Psoas muscle (tissue), 8 donors: ENCODE data around the gene ZNF619. TPM values are rescaled to one million over a fixed set of nuclear protein-coding genes. Genes with fewer than 3 reads are reported as not detected.

Source experiments
- ATAC-seq, 4 donors: fragments of 200-7000 bp; cut with Tn5 transposase; one replicate each; pipeline ENCODE4 v1.9.1; 2020; ENCODE audit warnings: moderate library complexity in 3 of 4, mild to moderate bottlenecking in 2 of 4
- DNase-seq, 2 donors: peaks; one replicate each; pipeline ENCODE4 v3.0.0-alpha.2; 2020
- H3K27ac ChIP-seq: fragments of 200-600 bp; one replicate; pipeline ENCODE4 v1.8.0; 2022
- H3K27me3 ChIP-seq, 3 donors: fragments of 200-600 bp in 1 of 3; one replicate each; pipeline versions ENCODE4 v1.6.1 to v1.8.0; 2013 to 2022; ENCODE audit warnings: low read length in 2 of 3, mild to moderate bottlenecking in 2 of 3, moderate library complexity in 1 of 3; ENCODE audit not compliant: insufficient read depth in 3 of 3
- H3K36me3 ChIP-seq, 2 donors: fragments of 200-600 bp in 1 of 2; one replicate each; pipeline versions ENCODE4 v1.6.1 to v1.8.0; 2013 to 2022; ENCODE audit warnings: low read depth in 1 of 2, mild to moderate bottlenecking in 1 of 2, moderate library complexity in 1 of 2; ENCODE audit not compliant: insufficient read depth in 1 of 2
- H3K4me1 ChIP-seq: fragments of 200-600 bp; one replicate; pipeline ENCODE4 v1.8.0; 2022
- H3K4me3 ChIP-seq: fragments of 200-600 bp; one replicate; pipeline ENCODE4 v1.8.0; 2022; ENCODE audit warnings: mild to moderate bottlenecking
- H3K9me3 ChIP-seq: fragments of 200-600 bp; one replicate; pipeline ENCODE4 v1.8.0; 2022
- CTCF ChIP-seq: fragments of 200-600 bp; IDR thresholded peaks from one replicate; pipeline ENCODE4 v1.8.0; 2022; ENCODE audit warnings: antibody characterized with exemption
- WGBS, 3 donors: extraction: QIAGEN DNeasy Blood & Tissue Kit; methylation state at CpG; one replicate each; pipeline versions ENCODE4 v1.1.6 to v1.1.7; 2013; 5-methylcytosine and 5-hydroxymethylcytosine counted together
- intact Hi-C, 2 donors: fragments of 100-400 bp; cut with DNase I; formaldehyde crosslinking; loops; one replicate each; pipeline versions ENCODE4 v1.11.0 to v1.14.2; 2022
- polyA plus RNA-seq, 3 donors: library from polyadenylated mRNA; stranded (reverse); fragments of 200-250 nt; gene quantifications; one replicate each; pipeline ENCODE4 v1.2.3, GENCODE V29; 2013
- total RNA-seq, 4 donors: library from RNA; stranded (reverse); fragmentation: NEBNext Ultra II Directional in 2 of 4; extraction: Animal tissue kit (Norgen Biotek cat#: 25700) in 2 of 4; gene quantifications; one replicate each; pipeline versions ENCODE4 v1.2.1 to v1.2.4, GENCODE V29; 2021 to 2023
- donor health status: healthy with polysubstance abuse.
- donor health status: DM: no; HTN: no; CAD: no; lungs with moderate emphysema.
- donor health status: Bipolar disorder and iron deficiency.
- donor health status: healthy.
- donor health status: DM: yes; HTN: yes; CAD: no.
- donor health status: DM: no; HTN: no; CAD: no.
- donor health status: DM: no; HTN: no; CAD: no.
- donor health status: DM: yes; HTN: yes; CAD: no.

ZNF619 gene
- total and polyA plus RNA-seq, 7 donors: 0.82 to 4.9 (median 3.2) TPM

- ATAC-seq: peak; percentile 94 to 97 (median 96)
These were observed 23.8 kb upstream of the ZNF619 start for GRCh38 chr3:40452876-40453730.

GRCh38 chr3:40453933-40454332 lies 23.0 kb upstream of the ZNF619 start:
- Histone ChIP-seq H3K4me3 (peak overlapping the region; percentile 77), H3K4me1 (peaks cover 32% of the 10 kb centered on the region), H3K9me3 (no peaks in the 10 kb centered on the region), H3K27ac (peak overlapping the region; percentile 94), H3K27me3 (no peaks in the 10 kb centered on the region), H3K36me3 (peaks cover 0 to 34% of the 10 kb centered on the region in 2 donors)
- no peak for TF ChIP-seq CTCF
- no peak for ATAC-seq
- intact Hi-C loops: loop anchor here (1.0 to 10.0 kb wide), 6 partner anchors 68 to 1431 kb away; partner anchors contain the start of gene ZNF621 (in 2 of the 2)
- 24 to 29% (median 27%) methylated on average over 6 of the region's 6 CpGs for WGBS, 3 donors
- DNase-seq: no peak

More at GRCh38 chr3:40452876-40453730, 23.8 kb upstream of the ZNF619 start:
- intact Hi-C loops: loop anchor here (1.0 to 10.0 kb wide), 6 partner anchors 69 to 1432 kb away; partner anchors contain the start of gene ZNF621 (in 2 of the 2)
- Histone ChIP-seq H3K4me3 (peak overlapping the region; percentile 77), H3K27me3 (no peaks in the 10 kb centered on the region), H3K9me3 (no peaks in the 10 kb centered on the region), H3K36me3 (peaks cover 0 to 34% of the 10 kb centered on the region in 2 donors), H3K4me1 (peaks cover 24% of the 10 kb centered on the region), H3K27ac (peak overlapping the region; percentile 94)
- peak; percentile 97 to 99 for DNase-seq
- WGBS, 3 donors: 0% methylated on average over 40 to 41 of the region's 41 CpGs
- TF ChIP-seq CTCF: no peak

GRCh38 chr3:40455328-40455727 lies 21.6 kb upstream of the ZNF619 start:
- Histone ChIP-seq H3K4me3 (no peak overlapping the region), H3K4me1 (peaks cover 37% of the 10 kb centered on the region), H3K27ac (no peak overlapping the region), H3K9me3 (no peaks in the 10 kb centered on the region), H3K36me3 (peaks cover 0 to 34% of the 10 kb centered on the region in 2 donors), H3K27me3 (no peaks in the 10 kb centered on the region)
- WGBS, 3 donors: 80 to 83% (median 83%) methylated on average over 4 of the region's 4 CpGs
- intact Hi-C loops: loop anchor here in 1 of 2 donors (10.0 kb wide), 1 partner anchor 1429 kb away; no protein-coding TSS in a partner anchor
- TF ChIP-seq CTCF: no peak
- DNase-seq (no peak), ATAC-seq (no peak)

GRCh38 chr3:40456279-40456939 lies 20.5 kb upstream of the ZNF619 start:
- Histone ChIP-seq H3K9me3 (no peaks in the 10 kb centered on the region), H3K4me1 (peaks cover 37% of the 10 kb centered on the region)

More at GRCh38 chr3:40456279-40456939, 20.5 kb upstream of the ZNF619 start:
- intact Hi-C loops: loop anchor here in 1 of 2 donors (10.0 kb wide), 1 partner anchor 1428 kb away; no protein-coding TSS in a partner anchor
- DNase-seq: no peak
- Histone ChIP-seq H3K27me3 (no peaks in the 10 kb centered on the region), H3K36me3 (peaks cover 0 to 36% of the 10 kb centered on the region in 2 donors), H3K4me3 (peak overlapping the region; percentile 91), H3K27ac (peak overlapping the region; percentile 93)
- no peak for TF ChIP-seq CTCF
- WGBS, 3 donors: 49 to 53% (median 52%) methylated on average over 29 of the region's 29 CpGs
- no peak for ATAC-seq
